ENCODE measurements around the gene ERVK3-1.

Gene ERVK3-1

DNA sequence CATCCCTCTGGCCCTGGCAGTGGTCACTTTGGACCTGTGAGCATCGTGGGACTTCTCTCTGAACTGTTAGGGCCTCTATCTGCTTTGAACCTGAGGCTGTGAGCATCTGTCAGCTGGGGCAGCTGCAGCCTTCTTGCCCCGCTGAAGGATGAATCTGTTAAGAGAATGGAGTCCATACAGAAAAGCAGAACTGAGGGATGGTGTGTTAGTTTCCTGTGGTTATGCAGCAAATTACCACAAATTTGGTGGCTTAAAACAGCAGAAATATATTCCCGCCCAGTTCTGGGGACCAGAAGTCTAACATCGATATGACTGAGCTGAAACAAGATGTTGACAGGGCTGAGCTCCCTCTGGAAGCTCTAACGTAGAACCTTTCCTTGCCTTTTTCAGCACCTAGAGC lies 59.0 kb downstream of the ERVK3-1 start:
- DNase-seq, result no peak
